RKO (cell line): ENCODE measurements around the gene PYGM.
A peak's percentile ranks its signal among the peaks of the same experiment; 100 is the strongest.

Experiments used
- DNase-seq: peaks from one replicate; pipeline ENCODE4 v3.0.0-alpha.2; 2016; ENCODE audit warnings: low spot score

PYGM gene

DNA sequence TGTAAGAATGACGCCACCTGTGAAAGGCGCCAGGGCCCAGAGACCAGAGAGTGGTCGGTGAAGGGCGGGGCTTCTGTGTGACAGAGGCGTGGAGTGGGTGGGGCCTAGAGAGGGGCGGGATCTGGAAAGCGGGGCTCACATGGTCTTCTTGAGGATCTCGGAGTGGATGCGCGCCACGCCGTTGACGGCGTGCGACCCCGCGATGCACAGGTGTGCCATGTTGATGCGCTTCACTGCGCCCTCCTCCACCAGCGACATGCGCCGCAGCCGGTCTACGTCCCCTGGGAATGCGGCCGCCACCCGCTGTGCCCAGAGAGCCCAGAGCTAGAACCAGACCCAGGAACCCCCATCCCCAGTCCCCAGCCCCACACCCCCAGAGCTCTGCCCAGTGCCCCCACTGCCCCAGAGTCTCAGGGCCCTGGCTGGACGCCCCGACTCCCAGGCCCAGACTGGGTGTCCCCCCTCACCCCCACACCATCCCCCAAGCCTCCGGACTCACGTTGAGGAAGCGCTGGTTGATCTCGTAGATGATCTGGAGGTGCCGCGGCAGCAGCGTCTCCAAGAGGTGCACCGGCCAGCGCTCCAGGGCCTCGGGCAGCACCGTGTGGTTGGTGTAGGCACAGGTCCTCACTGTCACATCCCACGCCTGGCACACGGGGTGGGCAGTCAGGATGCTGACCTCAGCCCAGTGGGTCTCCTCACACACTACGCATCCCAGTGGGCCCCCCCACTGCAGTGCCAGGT, 6.2 kb downstream of the PYGM start:
- DNase-seq = no peak

DNA sequence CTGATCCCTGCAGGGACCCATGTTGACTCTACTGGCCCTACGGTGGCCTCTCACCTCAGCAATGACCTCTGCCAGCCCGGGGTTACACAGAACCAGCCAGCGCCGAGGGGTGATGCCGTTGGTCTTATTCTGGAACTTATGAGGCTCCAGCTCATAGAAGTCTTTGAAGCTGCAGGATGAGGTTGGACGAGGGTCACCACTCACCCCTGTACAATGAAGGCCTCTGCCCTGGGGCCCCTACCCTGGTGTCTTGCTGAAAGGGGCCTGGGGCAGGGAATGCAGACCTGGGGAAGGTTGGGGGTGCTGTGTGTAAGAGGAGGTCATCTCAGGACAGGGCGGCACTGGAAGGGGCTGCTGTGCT, 6.8 kb downstream of the PYGM start:
- no peak for DNase-seq

DNA sequence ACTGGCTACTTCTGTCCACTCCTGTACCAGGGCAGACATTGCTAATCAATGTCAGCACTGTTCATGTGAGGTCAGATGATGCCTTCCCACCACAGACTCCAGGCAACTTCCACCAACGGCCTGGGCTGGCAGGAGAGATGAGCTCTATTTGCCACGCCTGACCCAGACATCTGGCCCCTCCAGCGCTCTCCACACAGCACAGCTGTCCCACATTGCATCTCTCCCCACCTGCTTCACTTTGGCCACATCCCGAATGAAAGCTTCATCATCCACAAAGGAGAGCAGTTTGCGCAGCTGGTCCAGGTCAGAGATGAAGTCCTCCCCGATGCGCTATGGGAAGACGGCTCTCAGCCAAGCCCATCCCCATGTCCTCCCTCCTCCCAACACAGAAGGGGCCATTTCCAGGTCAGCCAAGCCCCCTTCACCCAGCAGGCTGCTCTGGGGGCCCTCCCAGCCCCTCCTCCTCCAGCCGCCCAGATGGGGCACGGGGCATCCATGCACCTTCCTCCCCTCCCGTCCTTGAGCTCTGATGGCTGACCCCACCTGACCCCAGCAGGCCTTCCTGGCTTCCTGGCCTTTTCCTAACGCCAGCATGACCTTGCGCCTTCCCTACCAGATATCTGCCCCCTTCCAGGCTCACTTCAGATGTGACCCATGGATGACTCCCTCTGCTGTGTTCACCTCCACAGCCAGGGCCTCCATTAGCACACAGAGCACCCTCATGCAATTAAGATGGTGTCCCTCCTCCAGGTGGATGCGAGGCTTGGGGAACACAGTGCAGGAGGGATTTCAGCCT, 7.4 kb downstream of the PYGM start:
- no peak for DNase-seq

DNA sequence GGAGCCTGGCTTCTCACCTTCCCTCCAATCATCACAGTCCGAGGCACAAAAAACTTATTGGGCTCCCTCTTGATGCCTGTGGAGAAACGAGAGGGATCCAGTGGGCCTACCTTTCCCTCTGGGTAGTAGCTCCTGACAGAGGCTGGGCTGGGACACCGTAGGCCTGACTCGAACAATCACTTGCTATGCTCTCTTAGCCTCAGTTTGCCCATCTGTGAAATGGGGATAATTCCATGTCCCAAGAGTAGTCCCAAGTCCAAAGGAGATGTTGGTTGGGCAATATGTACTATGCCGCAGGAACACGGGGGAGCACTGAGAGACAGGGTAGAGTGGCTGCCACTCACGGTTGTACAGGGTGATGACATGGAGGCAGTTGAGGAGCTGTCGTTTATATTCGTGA, 8.2 kb downstream of the PYGM start:
- DNase-seq = no peak

DNA sequence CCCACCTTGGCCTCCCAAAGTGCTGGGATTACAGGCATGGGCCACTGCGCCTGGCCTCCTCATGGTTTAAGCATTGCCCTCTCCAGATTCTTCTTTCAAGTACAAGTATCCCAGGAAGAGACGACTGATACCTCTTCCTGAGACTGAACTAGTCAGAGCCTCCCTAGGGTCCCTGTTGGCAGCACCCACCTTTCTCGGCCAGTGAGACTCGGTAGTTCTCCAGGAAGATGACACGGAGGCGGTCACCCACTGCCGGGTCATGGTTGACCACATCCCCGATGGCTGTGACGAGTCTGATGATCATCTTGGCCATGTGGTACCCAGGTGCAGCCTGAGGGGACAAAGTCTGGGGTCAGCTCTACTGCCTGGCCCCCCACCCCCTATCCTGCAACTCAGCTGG, 8.6 kb downstream of the PYGM start:
- DNase-seq = no peak

DNA sequence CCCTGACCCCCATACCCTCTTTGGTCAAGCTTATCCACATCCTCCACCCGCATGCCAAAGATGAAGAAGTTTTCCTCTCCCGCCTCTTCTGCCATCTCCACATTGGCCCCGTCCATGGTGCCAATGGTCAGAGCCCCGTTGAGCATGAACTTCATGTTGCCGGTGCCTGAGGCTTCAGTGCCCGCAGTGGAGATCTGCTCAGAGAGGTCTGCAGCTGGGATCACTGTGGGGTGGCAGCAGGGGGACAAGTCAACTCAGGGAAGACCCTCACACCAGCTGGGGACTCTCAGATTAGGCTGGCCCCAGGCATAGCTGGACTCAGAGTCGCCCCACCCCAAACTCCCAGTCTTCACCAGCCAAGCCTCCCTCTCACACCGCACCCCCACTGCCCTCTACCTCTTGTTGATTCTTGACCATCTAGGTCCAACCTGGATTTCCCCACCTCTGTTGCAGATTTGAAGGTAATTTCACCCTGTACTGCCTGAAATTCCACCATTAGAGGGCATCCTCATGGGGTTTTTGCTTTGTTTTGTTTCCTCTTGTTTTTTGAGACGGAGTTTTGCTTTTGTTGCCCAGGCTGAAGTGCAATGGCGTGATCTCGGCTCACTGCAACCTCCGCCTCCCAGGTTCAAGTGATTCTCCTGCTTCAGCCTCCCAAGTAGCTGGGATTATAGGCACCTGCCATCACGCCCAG, 9.3 kb downstream of the PYGM start:
- no peak for DNase-seq

DNA sequence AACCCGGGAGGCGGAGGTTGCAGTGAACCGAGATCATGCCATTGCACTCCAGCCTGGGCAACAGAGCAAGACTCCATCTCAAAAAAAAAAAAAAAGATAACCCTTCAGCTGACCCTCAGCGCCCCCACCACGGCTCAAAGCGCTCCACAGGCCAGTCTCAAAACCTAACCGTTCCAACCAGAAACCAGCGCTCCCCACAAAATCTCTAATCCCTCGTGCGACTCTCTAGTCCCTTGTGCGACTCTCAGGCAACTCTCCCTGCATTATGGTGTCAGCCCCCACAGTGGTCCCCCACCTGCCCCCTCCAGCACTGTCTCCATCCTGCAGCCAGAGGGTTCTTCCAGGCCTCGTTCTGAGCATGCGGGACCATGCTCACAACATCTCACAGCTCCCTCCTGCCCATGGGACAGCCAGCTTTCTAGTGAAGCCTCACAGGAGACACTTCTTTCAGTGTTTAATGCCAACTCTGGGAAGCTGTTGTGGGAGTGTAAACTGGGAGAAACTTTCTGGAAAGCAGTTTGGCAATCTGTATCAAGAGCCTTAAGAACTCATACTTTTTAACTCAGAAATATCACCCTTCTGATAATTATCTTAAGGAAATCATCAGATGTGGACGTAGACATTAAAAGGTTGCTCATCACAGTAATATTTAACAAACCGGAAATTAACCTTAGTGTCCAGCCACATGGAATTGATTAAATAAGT, 11.7 kb downstream of the PYGM start:
- no peak for DNase-seq

DNA sequence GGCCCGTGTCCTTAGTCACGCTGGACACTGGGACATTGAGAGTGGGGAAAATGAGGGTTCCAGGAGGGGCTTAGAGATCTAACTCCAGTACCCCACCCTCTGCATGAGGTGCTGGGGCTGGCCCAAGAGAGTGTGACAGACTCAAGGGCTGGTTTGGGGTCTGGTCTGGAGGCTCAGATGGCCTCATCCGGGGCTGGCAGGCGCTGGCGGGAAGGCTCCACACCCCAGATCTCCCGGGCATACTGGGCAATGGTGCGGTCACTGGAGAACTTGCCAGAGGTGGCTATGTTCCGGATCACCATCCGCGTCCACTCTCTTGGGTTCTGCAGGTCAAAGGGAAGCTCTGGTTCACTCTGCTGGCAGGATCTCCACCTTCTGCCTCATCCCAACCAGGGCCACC, 13.3 kb downstream of the PYGM start:
- DNase-seq = no peak

DNA sequence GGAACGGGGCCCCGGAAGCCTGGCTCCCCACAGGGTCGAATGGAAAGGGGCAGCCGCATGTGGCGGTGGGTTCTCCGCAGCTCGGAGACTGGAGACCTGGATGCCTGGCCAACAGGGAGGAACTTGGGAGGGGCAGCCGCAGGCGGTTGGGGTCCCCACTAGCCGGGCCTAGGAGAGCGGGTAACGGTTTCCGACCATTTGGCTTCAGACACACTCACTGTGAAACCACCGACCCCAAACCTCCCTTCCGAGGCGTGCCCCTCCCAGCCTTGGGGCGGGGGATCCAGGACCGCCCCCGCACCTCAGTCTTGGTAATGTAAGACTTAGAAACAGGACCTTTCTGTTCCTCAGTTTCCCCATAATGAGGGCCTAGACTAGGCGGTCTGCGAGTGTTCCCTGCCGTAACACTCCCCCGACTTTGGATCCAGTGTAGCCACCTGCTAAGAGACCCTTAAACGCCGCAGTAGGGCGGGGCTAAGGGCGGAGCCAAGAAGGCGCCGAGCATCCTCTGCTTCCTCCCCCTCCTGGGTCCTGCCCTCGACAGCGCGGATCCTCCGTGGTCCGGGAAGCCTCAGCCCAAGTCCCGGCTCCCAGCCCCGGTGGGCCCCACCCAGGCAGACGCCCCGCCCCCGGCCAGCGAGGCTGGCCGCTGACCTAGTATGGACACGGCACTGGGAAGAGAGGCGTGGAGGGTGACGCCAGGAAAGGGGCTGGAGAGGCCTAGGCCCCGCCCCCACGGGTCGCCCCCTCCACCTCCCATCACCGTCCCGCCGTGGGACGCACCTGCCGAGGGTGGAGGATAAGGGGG, 14.0 kb downstream of the PYGM start:
- DNase-seq = no peak

DNA sequence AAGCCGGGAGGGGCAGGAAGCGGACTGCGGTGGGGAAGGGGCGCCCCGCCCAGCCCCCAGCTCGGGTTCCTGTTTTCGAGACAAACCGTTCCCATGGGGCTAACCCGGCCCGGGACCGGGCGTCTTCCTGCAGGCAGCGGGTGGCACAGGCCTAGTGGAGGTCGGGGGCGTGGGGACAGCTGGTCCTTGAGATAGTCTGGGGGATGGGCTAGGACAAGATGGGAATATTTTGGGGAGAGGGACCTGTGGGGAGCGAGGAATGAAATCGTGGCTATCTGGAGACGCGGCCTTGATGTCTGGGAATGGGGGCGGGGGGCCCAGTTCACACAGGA, 14.6 kb downstream of the PYGM start:
- DNase-seq = no peak

DNA sequence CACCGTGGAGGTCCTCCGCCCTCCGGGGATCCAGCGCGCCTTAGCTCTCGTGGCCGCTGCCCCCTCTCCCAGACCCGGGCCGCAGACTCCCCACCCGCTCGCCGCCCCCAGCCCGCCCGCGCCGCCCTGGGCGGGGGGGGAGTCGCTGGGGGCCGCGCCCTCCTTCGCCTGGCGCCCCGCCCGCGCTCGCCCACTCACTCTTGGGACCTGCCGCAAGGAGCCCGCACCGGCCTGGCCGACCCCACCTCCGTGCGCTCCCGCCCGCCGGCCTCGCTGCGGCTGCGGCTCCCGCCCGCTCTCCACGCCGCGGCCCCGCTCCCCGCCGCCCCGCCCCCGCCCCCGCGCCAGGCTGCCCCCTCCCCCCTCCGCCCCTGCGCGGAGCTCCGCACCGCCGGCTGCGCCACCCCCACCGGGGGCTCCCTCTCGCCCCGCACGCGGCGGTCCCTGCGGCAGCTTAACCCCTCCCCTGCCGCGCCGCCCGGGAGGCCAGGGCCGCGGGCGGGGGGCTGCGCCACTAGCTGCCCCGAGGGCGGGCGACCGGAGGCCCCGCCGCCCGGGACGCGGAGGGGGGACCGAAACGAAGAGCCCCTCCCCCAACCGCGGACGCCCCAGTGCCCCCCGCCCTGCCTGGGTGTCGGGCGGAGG, 15.1 kb downstream of the PYGM start:
- DNase-seq = no peak

DNA sequence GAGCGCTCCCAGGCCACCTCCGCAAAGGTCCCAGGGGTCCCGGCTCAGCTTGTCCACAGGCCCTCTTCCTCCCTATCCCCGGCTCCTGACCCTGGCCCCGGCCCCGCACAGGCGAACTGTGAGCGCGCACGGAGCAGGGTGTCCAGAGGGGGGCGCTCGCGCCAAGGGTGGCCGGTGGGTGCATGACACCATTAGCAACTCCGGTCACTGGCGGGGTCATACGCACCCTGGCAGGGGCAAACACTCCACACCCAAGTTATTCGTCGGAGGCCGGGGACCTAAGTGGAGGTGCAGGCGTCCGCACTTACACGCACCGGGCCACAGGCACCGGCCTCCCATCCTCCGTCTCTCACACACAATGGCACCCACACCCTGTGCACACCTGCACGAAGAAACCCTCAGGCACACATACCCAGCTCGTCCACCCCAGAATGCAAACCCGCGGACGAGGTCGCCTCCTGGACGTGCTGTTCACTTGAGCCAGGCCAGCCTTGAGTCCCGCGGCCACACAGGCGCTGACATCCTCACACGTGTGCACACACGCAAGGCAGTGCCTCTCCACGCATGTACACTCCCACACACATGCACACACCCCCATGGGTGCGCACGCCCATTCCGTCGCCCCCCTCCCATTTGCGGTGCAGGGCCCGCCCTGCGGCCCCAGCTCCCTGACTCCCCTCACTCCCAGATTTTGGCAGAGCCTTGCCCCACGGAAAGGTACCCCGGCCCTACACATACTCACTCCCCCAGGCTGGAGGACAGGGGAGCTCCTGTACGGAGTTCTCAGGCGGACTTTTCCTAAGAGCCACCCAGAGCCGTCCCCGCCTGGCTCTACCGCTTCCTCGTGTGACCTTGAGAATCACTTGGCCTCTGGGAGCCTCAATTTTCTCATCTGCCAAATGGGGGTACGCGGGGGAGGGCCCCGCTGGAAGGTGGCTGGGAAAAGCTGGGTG, 15.9 kb downstream of the PYGM start, which contains the start of gene RASGRP2:
RASGRP2 (minus strand) TSS at position 552 of the 953 bp plus-strand sequence. CDS start 1,276 bp downstream, outside the sequence.
- DNase-seq = no peak

DNA sequence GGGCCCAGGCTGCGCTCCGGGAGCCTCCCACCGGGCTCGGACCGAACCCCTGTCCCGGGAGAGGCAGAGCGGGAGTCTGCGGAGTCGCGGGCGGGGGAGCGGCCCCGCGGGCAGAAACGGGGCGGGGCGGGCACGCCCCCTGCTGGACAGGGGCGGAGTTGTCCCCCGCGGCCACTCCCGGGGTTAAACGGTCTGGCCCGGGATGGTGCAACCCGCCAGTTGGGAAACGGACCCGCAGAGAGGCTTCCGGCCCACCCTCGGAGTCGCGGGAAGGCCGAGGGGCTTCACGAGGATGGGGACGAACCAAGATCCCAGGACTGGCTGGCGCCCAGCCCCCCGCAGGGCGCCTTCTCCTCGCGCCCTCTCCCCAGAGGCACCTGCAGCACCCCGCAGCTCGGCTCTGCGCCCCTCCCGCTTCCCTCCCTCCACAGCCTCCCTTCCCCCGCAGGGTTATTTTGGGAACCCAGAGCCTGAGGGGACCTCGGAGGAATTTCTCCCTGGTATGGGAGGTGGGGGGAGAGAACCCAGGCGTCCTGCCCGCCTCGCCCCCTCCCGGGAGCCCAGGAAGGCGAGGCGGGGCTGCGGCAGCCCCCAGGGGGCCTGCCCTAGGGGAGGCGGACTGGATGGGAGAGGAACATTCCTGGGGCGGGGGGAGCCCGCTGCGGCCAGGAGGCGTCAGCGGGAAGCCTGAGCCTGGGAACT, 16.7 kb downstream of the PYGM start:
- DNase-seq = peak; percentile 45

DNA sequence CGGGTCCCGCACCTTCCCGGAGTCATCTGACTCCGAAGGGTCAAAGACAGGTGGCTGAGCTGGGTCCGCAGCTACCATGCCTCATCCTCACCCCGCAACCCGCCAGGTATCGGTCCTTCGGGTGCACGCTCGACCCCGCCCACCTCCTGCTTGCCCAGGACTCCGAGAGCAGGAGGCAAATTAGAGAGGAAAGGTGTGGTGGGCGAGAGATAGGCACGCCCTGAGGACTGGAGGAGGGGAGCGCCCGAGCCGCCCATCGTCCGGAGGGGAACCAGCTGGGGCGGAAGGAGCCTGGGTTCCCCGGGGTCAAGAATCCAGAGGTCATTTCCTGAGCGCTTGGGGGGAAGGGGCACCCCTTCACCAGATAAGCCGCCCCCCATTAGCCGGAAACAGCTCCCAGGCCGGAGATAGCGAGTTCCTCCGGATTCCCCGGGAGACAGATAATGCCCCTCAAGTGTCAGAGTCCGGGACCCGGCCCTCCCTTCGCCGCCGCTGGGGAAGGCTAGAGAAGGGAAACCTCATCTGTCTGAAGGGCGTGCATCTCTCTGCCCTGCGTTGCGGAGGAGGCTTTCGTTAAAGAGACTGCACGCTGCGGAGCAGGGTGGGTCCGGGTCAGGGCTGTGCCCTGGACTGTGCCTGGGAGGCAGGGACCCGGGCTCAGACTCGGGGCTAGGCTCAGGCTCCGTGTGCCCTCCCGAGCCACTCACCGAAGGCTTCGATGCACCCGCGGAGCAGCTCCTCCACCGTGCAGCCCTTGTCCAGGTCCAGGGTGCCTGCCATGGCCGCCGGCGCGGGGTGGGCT, 17.5 kb downstream of the PYGM start:
- no peak for DNase-seq

DNA sequence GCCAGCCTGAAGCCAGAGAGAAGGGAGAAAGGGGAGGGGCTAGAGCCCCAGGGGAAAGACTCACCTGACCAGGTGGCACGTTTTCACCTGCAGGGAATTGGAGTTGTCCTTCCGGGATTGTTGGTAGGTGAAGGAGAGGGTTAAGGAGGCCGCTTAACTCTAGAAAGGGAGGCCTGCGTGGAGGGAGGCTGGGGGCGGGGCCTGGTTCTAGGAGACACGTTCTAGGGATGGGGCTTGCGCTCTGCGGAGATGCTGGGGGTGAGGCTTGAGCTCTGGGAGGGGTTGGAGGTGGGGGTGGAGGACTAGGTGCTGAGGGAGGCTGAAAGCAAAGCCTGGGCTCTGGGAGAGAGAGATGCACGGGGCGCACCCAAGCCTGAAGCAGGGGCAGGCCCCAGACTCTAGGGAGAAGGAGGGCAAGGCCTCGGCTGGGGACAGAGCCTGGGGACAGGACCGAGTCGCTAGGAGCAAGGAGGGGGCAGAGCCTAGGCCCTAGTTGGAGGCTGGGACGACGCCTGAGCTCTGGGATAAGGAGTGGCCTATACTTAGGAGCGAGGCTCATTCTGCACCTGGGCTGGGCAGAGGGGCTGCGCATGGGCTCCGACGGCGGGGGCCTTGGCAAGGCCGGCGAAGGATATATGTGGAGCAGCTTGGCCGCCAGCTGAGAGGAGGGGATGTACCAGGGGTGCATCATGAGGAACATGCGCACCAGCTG, 18.2 kb downstream of the PYGM start:
- DNase-seq = no peak

DNA sequence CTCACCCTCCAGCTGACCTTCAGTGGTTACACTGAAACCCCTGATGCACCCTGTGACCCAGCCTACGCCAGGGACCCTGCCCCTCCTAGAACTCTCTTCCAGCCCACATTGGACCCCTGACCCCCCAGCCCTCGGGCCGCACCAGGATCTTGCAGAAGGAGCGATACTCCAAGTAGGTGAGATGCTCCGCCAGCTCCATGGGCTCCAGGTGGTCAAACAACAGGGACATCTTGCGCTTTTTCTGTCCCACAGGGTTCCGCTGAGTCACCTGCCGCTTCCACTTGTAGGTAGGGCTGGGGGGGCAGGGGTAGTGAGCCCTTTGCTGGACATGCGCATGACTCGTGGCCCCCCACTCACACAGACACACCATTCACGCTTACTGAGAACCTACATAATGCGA, 19.9 kb downstream of the PYGM start:
- DNase-seq = no peak

DNA sequence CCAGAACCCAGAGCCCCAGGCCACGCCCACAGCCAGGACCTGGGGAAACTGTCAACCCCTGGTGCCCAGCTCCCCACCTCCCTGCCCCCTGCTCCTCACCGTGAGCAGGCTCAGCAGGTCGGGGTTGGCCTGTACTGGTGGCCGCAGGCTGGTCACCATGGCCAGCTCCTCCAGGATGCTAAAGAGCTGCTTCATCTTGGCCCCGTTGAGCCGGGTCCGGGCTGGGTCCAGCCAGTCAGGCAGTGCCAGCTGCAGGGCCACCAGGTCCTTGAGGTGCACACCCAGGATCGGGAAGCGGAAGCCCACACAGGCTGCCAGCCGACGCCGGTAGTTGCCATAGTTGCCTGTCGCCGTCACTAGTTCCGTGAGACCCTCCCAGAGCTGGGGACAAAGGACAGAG, 23.1 kb downstream of the PYGM start:
- no peak for DNase-seq

DNA sequence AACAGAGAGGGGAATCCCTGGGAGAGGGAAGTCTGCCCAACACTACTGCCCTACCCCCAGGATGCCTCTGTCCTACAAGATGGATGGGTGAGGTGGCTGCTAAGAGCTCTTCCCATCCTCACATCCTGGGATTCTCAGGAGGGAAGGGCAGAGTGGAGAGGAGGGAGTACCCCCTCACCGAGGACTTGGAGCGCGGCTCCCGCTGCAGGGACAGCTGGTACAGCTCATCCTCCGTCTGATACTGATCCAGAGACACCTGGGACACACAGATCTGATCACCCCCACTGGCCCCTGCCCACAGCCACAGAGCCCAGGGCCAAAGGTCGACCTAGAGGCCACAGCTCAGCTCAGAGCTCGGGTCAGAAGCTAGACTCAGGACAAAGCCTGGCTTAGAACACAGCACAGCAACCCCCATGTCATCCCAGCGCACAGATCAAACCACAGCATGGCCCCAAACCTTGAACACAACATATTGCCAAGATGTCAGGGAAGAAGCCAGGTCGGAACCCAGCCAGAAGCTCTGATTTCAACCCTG, 24.0 kb downstream of the PYGM start:
- no peak for DNase-seq
